ENCODE data around the gene PLEKHD1. TPM values are rescaled to one million over a fixed set of nuclear protein-coding genes. Genes with fewer than 3 reads are reported as not detected.

The PLEKHD1 gene
- total and polyA plus RNA-seq, 4 experiments from 2014 or later: 0.13 to 0.32 (median 0.30) TPM; not detected in 1

DNA sequence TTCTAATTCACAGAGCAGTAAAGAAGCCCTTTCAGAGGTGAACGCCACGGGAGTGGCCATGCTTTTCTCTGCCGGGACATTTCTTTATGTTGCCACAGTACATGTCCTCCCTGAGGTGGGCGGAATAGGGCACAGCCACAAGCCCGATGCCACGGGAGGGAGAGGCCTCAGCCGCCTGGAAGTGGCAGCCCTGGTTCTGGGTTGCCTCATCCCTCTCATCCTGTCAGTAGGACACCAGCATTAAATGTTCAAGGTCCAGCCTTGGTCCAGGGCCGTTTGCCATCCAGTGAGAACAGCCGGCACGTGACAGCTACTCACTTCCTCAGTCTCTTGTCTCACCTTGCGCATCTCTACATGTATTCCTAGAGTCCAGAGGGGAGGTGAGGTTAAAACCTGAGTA lies 26.2 kb upstream of the PLEKHD1 start:
- intact Hi-C loops (cut with micrococcal nuclease): no loop called here
- ChIA-PET POLR2A (ENCODE audit: partially characterized antibody) (interaction anchor here (1.7 kb wide), 1 partner anchor 60 kb away, joined by 4 read pairs; the partner anchor contains the start of genes ERH and SLC39A9), CTCF (ENCODE audit: partially characterized antibody) (interaction anchor here (0.6 to 7.8 kb wide), 8 partner anchors 11 to 596 kb away, joined by 4 to 75 read pairs (median 5); no protein-coding TSS in a partner anchor)
- H3K27me3 Mint-ChIP-seq: no peaks in the 10 kb centered on the region
- peak overlapping the region in 2 of 7 donors; percentile 11 to 68 for H3K27ac Mint-ChIP-seq
- Histone ChIP-seq H3K4me1 (ENCODE audit: insufficient read depth, low read length) (no peaks in the 10 kb centered on the region), H3K36me3 (ENCODE audit: insufficient read depth, low read length) (peaks cover 15% of the 10 kb centered on the region), H3K27me3 (ENCODE audit: insufficient read depth, low read length) (no peaks in the 10 kb centered on the region), H3K4me3 (ENCODE audit: low read length in 2 of 2) (no peak overlapping the region), H3K27ac (ENCODE audit: low read depth, low read length) (no peak overlapping the region), H3K9me3 (ENCODE audit: control insufficient read depth in 1 of 2, low read length in 2 of 2) (no peaks in the 10 kb centered on the region)
- H3K4me3 Mint-ChIP-seq: no peak overlapping the region
- DNase-seq: no peak
- H3K36me3 Mint-ChIP-seq: peaks cover 23 to 55% of the 10 kb centered on the region in 2 donors
- no peaks in the 10 kb centered on the region for H3K9me3 Mint-ChIP-seq
- H3K4me1 Mint-ChIP-seq: no peaks in the 10 kb centered on the region

DNA sequence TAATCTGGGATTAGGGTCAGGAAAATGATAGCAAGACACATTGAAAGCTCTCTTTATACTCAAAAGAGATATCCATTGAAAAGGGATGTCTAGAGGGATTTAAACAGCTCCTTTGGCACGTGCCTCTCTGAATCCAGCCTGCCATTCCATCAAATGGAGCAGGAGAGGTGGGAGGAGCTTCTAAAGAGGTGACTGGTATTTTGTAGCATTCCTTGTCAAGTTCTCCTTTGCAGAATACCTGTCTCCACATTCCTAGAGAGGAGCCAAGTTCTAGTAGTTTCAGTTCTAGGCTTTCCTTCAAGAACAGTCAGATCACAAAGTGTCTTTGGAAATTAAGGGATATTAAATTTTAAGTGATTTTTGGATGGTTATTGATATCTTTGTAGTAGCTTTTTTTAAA lies 25.4 kb upstream of the PLEKHD1 start:
- ChIA-PET POLR2A (ENCODE audit: partially characterized antibody) (interaction anchor here (1.7 kb wide), 1 partner anchor 61 kb away, joined by 4 read pairs; the partner anchor contains the start of genes ERH and SLC39A9), CTCF (ENCODE audit: partially characterized antibody) (interaction anchor here (0.6 to 7.8 kb wide), 14 partner anchors 8 to 597 kb away, joined by 3 to 75 read pairs (median 6); no protein-coding TSS in a partner anchor)
- H3K4me3 ChIP-seq (ENCODE audit: low read length in 2 of 2): no peak overlapping the region
- Mint-ChIP-seq H3K4me3 (no peak overlapping the region), H3K4me1 (no peaks in the 10 kb centered on the region), H3K27me3 (no peaks in the 10 kb centered on the region), H3K27ac (no peak overlapping the region), H3K36me3 (peaks cover 21 to 55% of the 10 kb centered on the region in 2 donors), H3K9me3 (no peaks in the 10 kb centered on the region)
- no peaks in the 10 kb centered on the region for H3K4me1 ChIP-seq (ENCODE audit: insufficient read depth, low read length)
- peaks cover 15% of the 10 kb centered on the region for H3K36me3 ChIP-seq (ENCODE audit: insufficient read depth, low read length)
- H3K27ac ChIP-seq (ENCODE audit: low read depth, low read length): no peak overlapping the region
- no peak for DNase-seq
- H3K9me3 ChIP-seq (ENCODE audit: control insufficient read depth in 1 of 2, low read length in 2 of 2): no peaks in the 10 kb centered on the region
- no peaks in the 10 kb centered on the region for H3K27me3 ChIP-seq (ENCODE audit: insufficient read depth, low read length)
- intact Hi-C loops (cut with micrococcal nuclease): no loop called here

DNA sequence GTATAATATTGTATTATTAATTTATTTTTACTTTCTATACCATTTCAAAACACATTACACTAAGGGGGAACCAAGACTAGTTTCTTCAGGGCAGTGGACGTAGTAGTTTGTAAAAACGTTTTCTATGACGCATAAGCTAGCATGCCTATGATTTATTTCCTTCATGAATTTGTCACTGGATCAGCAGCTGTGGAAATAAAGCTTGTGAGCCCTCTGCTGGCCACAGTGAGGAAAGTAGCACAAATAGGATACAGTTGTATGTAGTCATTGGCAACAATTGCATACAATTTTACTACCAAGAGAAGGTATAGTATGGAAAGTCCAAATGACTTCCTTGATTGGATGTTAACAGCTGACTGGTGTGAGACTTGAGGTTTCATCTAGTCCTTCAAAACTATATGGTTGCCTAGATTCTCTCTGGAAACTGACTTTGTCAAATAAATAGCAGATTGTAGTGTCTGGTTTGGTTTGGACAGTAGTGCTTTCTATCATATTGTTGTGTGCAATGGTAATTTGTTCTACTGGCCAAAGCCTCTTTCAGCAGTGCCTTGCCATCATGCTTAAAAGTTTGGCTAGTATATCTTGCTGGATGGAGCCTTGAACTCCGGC lies 24.3 kb upstream of the PLEKHD1 start:
- H3K27ac ChIP-seq (ENCODE audit: low read depth, low read length): no peak overlapping the region
- peaks cover 15% of the 10 kb centered on the region for H3K36me3 ChIP-seq (ENCODE audit: insufficient read depth, low read length)
- no peaks in the 10 kb centered on the region for H3K9me3 ChIP-seq (ENCODE audit: control insufficient read depth in 1 of 2, low read length in 2 of 2)
- no peaks in the 10 kb centered on the region for H3K4me1 ChIP-seq (ENCODE audit: insufficient read depth, low read length)
- DNase-seq: peak; percentile 42 to 51 (median 49)
- intact Hi-C loops (cut with micrococcal nuclease): loop anchor here (1.0 kb wide), 1 partner anchor 331 kb away; no protein-coding TSS in a partner anchor
- H3K36me3 Mint-ChIP-seq: peaks cover 21 to 46% of the 10 kb centered on the region in 2 donors
- no peaks in the 10 kb centered on the region for H3K27me3 ChIP-seq (ENCODE audit: insufficient read depth, low read length)
- H3K27ac Mint-ChIP-seq: no peak overlapping the region
- H3K4me1 Mint-ChIP-seq: no peaks in the 10 kb centered on the region
- CTCF ChIA-PET (ENCODE audit: partially characterized antibody): interaction anchor here (0.8 to 7.8 kb wide), 18 partner anchors 9 to 598 kb away, joined by 3 to 75 read pairs (median 4); no protein-coding TSS in a partner anchor
- no peaks in the 10 kb centered on the region for H3K9me3 Mint-ChIP-seq
- H3K4me3 ChIP-seq (ENCODE audit: low read length in 2 of 2): no peak overlapping the region
- H3K4me3 Mint-ChIP-seq: no peak overlapping the region
- POLR2A ChIA-PET (ENCODE audit: partially characterized antibody): interaction anchor here (1.7 kb wide), 1 partner anchor 62 kb away, joined by 4 read pairs; the partner anchor contains the start of genes ERH and SLC39A9
- H3K27me3 Mint-ChIP-seq: no peaks in the 10 kb centered on the region

DNA sequence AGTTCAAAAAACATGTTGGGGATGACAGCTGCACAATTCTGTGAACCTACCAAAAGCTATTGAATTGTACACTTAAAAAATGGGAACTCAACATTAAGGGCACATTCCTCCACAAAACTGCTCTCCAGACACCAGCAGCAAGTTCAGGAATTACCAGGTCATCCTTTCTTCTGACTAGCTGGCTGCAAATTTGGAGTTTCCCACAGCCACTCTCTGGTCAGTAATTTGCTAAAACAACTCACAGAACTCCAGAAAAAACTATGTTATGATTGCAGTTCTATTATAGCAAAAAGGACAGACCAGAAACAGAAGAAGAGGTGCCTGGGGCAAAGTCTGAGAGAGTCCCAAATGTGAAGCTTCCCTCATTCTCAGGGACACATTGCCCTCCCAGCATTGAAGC lies 20.1 kb upstream of the PLEKHD1 start:
- intact Hi-C loops (cut with micrococcal nuclease): no loop called here
- Mint-ChIP-seq H3K4me1 (no peaks in the 10 kb centered on the region), H3K9me3 (no peaks in the 10 kb centered on the region), H3K4me3 (no peak overlapping the region), H3K27me3 (no peaks in the 10 kb centered on the region), H3K27ac (no peak overlapping the region), H3K36me3 (peaks cover 10 to 17% of the 10 kb centered on the region in 2 donors)
- ChIA-PET POLR2A (ENCODE audit: partially characterized antibody) (no interaction called here), CTCF (ENCODE audit: partially characterized antibody) (interaction anchor here (1.3 kb wide), 1 partner anchor 221 kb away, joined by 3 read pairs; no protein-coding TSS in a partner anchor)
- no peak for DNase-seq
- no peaks in the 10 kb centered on the region for H3K9me3 ChIP-seq (ENCODE audit: control insufficient read depth in 1 of 2, low read length in 2 of 2)
- no peaks in the 10 kb centered on the region for H3K27me3 ChIP-seq (ENCODE audit: insufficient read depth, low read length)
- no peaks in the 10 kb centered on the region for H3K36me3 ChIP-seq (ENCODE audit: insufficient read depth, low read length)
- no peak overlapping the region for H3K27ac ChIP-seq (ENCODE audit: low read depth, low read length)
- no peaks in the 10 kb centered on the region for H3K4me1 ChIP-seq (ENCODE audit: insufficient read depth, low read length)
- no peak overlapping the region for H3K4me3 ChIP-seq (ENCODE audit: low read length in 2 of 2)

DNA sequence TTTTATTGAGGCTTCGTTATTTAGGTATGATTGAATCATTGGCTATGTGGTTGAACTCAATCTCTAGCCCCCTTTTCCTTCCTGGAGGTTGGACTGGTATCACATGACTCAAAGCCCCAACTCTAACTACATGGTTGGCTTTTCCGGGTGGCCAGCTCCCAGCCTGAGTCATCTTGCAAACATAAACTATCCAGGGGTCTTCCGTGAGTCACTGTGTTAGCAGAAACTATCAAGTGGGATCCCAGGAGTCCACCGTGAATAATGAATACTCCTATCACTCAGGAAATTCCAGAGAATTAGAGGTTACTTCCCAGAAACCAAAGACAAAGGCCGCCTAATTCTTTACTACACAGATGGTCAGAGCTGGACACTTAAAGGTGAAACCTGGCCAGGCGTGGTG lies 19.7 kb upstream of the PLEKHD1 start:
- H3K36me3 Mint-ChIP-seq: peaks cover 10 to 12% of the 10 kb centered on the region in 2 donors
- no peaks in the 10 kb centered on the region for H3K36me3 ChIP-seq (ENCODE audit: insufficient read depth, low read length)
- no peak overlapping the region for H3K4me3 ChIP-seq (ENCODE audit: low read length in 2 of 2)
- no peak overlapping the region for H3K27ac ChIP-seq (ENCODE audit: low read depth, low read length)
- no peak for DNase-seq
- no peaks in the 10 kb centered on the region for H3K9me3 Mint-ChIP-seq
- H3K4me1 ChIP-seq (ENCODE audit: insufficient read depth, low read length): no peaks in the 10 kb centered on the region
- ChIA-PET CTCF (ENCODE audit: partially characterized antibody) (interaction anchor here (0.7 to 1.3 kb wide), 2 partner anchors 222 to 429 kb away, joined by 3 read pairs; no protein-coding TSS in a partner anchor), POLR2A (ENCODE audit: partially characterized antibody) (interaction anchor here (0.6 kb wide), 1 partner anchor 25 kb away, joined by 3 read pairs; no protein-coding TSS in a partner anchor)
- no peaks in the 10 kb centered on the region for H3K9me3 ChIP-seq (ENCODE audit: control insufficient read depth in 1 of 2, low read length in 2 of 2)
- H3K27me3 Mint-ChIP-seq: no peaks in the 10 kb centered on the region
- no peak overlapping the region for H3K4me3 Mint-ChIP-seq
- H3K27ac Mint-ChIP-seq: no peak overlapping the region
- no peaks in the 10 kb centered on the region for H3K4me1 Mint-ChIP-seq
- intact Hi-C loops (cut with micrococcal nuclease): no loop called here
- no peaks in the 10 kb centered on the region for H3K27me3 ChIP-seq (ENCODE audit: insufficient read depth, low read length)

DNA sequence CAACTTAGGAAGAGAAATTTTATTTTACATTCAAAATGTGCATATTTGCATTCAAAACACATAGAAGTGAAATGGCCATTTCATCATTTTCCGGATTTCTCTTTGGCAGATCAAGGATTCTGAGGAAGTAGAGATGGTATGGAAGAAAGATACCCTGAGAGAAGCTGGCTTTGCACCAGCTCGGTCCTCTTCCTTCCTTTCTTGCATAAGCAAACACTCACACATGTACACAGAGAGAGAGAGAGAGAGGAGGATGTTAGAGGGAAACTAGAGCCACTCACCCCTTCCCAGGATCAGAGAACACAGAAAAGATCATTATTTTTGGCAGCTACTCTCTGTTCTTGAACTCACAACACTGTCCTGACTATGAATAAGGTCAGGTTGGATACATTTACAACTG lies 15.6 kb upstream of the PLEKHD1 start:
- Mint-ChIP-seq H3K27me3 (no peaks in the 10 kb centered on the region), H3K4me1 (no peaks in the 10 kb centered on the region), H3K27ac (no peak overlapping the region), H3K36me3 (peaks cover 2 to 10% of the 10 kb centered on the region in 2 donors), H3K4me3 (no peak overlapping the region), H3K9me3 (no peaks in the 10 kb centered on the region)
- no peaks in the 10 kb centered on the region for H3K27me3 ChIP-seq (ENCODE audit: insufficient read depth, low read length)
- ChIA-PET POLR2A (ENCODE audit: partially characterized antibody) (no interaction called here), CTCF (ENCODE audit: partially characterized antibody) (interaction anchor here (1.0 to 1.2 kb wide), 2 partner anchors 8 to 10 kb away, joined by 4 read pairs; no protein-coding TSS in a partner anchor)
- no peak for DNase-seq
- no peak overlapping the region for H3K27ac ChIP-seq (ENCODE audit: low read depth, low read length)
- no peak overlapping the region for H3K4me3 ChIP-seq (ENCODE audit: low read length in 2 of 2)
- no peaks in the 10 kb centered on the region for H3K36me3 ChIP-seq (ENCODE audit: insufficient read depth, low read length)
- no peaks in the 10 kb centered on the region for H3K4me1 ChIP-seq (ENCODE audit: insufficient read depth, low read length)
- no peaks in the 10 kb centered on the region for H3K9me3 ChIP-seq (ENCODE audit: control insufficient read depth in 1 of 2, low read length in 2 of 2)
- intact Hi-C loops (cut with micrococcal nuclease): no loop called here

DNA sequence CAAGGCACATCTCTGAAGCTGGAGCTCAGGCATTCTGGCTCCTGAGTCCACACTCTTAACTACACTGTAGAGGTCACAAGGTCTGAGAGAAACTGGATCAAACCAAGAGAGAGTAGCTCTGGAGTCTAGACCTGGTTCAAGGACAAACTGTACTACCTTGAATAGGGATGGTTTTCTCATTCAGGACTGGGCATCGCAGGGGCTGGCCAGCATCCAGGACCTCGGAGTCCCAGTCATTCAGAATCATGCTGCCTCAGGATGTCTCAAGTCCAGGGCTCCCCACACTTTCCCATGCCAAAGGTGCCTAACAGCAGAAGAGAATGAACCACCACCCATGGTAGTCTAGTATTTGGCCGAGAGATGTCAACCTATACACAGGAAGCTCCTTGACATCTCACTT lies 13.1 kb upstream of the PLEKHD1 start:
- CTCF ChIA-PET (ENCODE audit: partially characterized antibody): interaction anchor here (0.9 to 1.9 kb wide), 3 partner anchors 9 to 229 kb away, joined by 3 to 8 read pairs (median 3); no protein-coding TSS in a partner anchor
- Mint-ChIP-seq H3K27me3 (no peaks in the 10 kb centered on the region), H3K27ac (no peak overlapping the region), H3K36me3 (peaks cover 2 to 10% of the 10 kb centered on the region in 2 donors), H3K4me3 (no peak overlapping the region), H3K4me1 (no peaks in the 10 kb centered on the region), H3K9me3 (no peaks in the 10 kb centered on the region)
- no peaks in the 10 kb centered on the region for H3K27me3 ChIP-seq (ENCODE audit: insufficient read depth, low read length)
- intact Hi-C loops (cut with micrococcal nuclease): no loop called here
- H3K36me3 ChIP-seq (ENCODE audit: insufficient read depth, low read length): no peaks in the 10 kb centered on the region
- no peak for DNase-seq
- POLR2A ChIA-PET (ENCODE audit: partially characterized antibody): no interaction called here
- H3K9me3 ChIP-seq (ENCODE audit: control insufficient read depth in 1 of 2, low read length in 2 of 2): no peaks in the 10 kb centered on the region
- H3K4me1 ChIP-seq (ENCODE audit: insufficient read depth, low read length): no peaks in the 10 kb centered on the region
- no peak overlapping the region for H3K27ac ChIP-seq (ENCODE audit: low read depth, low read length)
- no peak overlapping the region for H3K4me3 ChIP-seq (ENCODE audit: low read length in 2 of 2)
